Measurements from ENCODE around the gene ADAM19.

ADAM19 gene, protein sequence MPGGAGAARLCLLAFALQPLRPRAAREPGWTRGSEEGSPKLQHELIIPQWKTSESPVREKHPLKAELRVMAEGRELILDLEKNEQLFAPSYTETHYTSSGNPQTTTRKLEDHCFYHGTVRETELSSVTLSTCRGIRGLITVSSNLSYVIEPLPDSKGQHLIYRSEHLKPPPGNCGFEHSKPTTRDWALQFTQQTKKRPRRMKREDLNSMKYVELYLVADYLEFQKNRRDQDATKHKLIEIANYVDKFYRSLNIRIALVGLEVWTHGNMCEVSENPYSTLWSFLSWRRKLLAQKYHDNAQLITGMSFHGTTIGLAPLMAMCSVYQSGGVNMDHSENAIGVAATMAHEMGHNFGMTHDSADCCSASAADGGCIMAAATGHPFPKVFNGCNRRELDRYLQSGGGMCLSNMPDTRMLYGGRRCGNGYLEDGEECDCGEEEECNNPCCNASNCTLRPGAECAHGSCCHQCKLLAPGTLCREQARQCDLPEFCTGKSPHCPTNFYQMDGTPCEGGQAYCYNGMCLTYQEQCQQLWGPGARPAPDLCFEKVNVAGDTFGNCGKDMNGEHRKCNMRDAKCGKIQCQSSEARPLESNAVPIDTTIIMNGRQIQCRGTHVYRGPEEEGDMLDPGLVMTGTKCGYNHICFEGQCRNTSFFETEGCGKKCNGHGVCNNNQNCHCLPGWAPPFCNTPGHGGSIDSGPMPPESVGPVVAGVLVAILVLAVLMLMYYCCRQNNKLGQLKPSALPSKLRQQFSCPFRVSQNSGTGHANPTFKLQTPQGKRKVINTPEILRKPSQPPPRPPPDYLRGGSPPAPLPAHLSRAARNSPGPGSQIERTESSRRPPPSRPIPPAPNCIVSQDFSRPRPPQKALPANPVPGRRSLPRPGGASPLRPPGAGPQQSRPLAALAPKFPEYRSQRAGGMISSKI

DNA sequence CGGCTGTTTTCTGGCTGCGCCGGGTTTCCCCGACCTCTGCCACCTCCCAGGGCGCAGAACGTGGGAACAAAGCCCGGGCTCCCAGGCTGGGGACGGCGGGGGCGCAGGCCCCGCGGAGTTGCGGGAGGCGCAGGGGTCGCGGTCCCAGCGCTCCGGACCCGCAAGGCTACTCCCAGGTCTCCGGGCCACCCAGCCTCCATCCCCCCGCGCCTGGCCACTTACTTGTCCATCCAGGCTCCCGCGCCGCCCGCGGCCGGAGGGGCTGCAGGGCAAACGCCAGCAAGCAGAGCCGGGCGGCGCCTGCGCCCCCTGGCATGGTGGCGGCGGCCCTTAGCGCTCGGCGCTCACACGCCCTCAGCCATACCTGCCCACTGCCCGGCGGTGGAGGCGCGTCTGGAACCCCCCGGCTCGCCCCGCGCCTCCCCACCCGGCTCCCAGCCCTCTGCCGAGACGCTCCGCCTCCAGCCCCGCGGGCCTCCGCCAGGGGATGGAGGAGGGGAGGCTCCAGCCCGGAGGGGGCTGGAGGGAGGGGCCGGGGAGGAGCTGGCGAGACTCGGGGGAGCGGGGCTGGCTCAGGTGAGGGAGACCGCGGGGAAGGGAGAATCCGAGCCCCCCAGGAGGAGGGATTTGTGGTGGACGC is at the start of gene ADAM19:
Gene ADAM19 (minus strand): TSS at position 395 of the 640 bp plus-strand sequence. CDS start 79 bp downstream, at position 316.
- H3K9ac ChIP-seq (ENCODE audit: low read depth, low read length), result peak within 1 kb of the TSS; percentile 61; the same call in 1 of the 2 replicates
- no peaks in the 10 kb centered on the region for H3K36me3 ChIP-seq (ENCODE audit: control insufficient read depth, insufficient read depth, low read length)
- H3K27me3 ChIP-seq (ENCODE audit: control insufficient read depth, insufficient read depth, low read length), result peaks cover 26% of the 10 kb centered on the region
- H3K27ac ChIP-seq (ENCODE audit: low read depth, low read length), result peak within 1 kb of the TSS; percentile 60
- no peaks in the 10 kb centered on the region for H3K9me3 ChIP-seq (ENCODE audit: control insufficient read depth, insufficient read depth, low read length)
- H3K4me3 ChIP-seq (ENCODE audit: low read depth, low read length), result peak within 1 kb of the TSS; percentile 86
- peaks cover 23% of the 10 kb centered on the region for H3K4me1 ChIP-seq (ENCODE audit: control insufficient read depth, insufficient read depth, low read length)

DNA sequence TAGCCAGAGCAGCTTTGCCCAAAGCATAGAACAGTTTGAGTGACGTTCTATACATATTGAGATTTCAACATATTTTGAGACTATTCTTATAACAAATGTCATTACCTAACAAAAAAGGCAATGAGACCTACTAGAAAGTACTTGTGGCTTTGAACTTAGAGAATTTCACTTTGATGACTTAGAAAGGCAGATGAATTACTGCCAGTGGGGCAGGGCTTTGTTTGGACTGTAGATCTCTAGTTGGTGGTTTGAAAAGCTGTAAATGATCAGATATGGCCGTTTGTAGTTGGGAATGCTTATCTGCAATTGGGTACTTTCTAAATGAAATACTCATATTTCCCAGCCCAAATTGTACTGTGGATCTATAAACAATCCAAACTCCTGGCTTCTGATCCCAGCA is 48.6 kb upstream of the ADAM19 start:
- H3K4me3 ChIP-seq (ENCODE audit: low read depth, low read length), result no peak overlapping the region
- no peaks in the 10 kb centered on the region for H3K36me3 ChIP-seq (ENCODE audit: control insufficient read depth, insufficient read depth, low read length)
- no peaks in the 10 kb centered on the region for H3K4me1 ChIP-seq (ENCODE audit: control insufficient read depth, insufficient read depth, low read length)
- no peaks in the 10 kb centered on the region for H3K9me3 ChIP-seq (ENCODE audit: control insufficient read depth, insufficient read depth, low read length)
- no peaks in the 10 kb centered on the region for H3K27me3 ChIP-seq (ENCODE audit: control insufficient read depth, insufficient read depth, low read length)
- no peak overlapping the region for H3K9ac ChIP-seq (ENCODE audit: low read depth, low read length)
- no peak overlapping the region for H3K27ac ChIP-seq (ENCODE audit: low read depth, low read length)

DNA sequence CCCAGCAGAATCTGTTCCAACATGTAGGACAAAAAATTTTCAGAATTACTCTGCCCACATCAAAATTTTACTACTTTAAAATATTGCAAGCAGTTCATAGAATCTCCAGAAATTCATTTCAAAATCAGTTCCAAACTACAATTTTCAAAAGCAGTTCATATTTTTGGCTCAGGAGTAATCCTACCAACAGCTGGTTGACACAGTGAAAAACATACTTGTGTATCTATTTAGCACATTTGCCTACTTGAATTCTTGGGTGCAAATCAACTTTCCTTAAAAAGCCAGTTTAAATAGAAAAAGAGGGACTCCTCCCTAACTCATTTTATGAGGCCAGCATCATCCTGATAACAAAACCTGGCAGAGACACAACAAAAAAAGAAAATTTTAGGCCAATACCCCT is 45.2 kb upstream of the ADAM19 start:
- Histone ChIP-seq H3K9me3 (ENCODE audit: control insufficient read depth, insufficient read depth, low read length) (no peaks in the 10 kb centered on the region), H3K36me3 (ENCODE audit: control insufficient read depth, insufficient read depth, low read length) (no peaks in the 10 kb centered on the region), H3K9ac (ENCODE audit: low read depth, low read length) (no peak overlapping the region), H3K4me3 (ENCODE audit: low read depth, low read length) (no peak overlapping the region), H3K27me3 (ENCODE audit: control insufficient read depth, insufficient read depth, low read length) (no peaks in the 10 kb centered on the region), H3K4me1 (ENCODE audit: control insufficient read depth, insufficient read depth, low read length) (no peaks in the 10 kb centered on the region), H3K27ac (ENCODE audit: low read depth, low read length) (no peak overlapping the region)

DNA sequence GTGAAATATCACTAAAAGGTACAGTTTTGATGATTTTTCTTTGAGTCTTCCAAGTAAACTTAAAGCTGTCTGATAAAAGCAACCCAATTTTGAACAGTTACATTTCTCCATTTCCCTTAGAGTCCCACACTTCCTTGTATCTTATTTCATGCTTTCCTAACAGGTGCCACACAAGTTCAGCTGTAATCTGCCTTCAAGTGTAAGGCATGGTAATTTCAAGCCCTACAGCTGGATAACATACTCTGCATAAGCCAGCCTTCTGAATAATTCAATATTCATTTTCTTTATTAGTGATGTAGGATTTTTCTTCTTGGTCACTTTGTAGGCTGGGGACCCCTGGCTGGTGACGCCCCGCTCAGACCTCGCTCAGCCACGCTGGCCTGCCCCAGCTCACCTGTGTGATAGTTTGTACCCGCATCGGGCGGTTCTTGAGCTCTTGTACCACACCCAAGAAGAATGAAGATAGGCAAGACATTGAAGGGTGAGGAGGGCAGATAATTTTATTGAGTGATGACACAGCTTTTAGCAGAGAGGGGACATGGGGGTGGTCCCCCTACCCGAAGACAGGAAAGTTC is 42.7 kb upstream of the ADAM19 start:
- no peaks in the 10 kb centered on the region for H3K36me3 ChIP-seq (ENCODE audit: control insufficient read depth, insufficient read depth, low read length)
- no peak overlapping the region for H3K9ac ChIP-seq (ENCODE audit: low read depth, low read length)

DNA sequence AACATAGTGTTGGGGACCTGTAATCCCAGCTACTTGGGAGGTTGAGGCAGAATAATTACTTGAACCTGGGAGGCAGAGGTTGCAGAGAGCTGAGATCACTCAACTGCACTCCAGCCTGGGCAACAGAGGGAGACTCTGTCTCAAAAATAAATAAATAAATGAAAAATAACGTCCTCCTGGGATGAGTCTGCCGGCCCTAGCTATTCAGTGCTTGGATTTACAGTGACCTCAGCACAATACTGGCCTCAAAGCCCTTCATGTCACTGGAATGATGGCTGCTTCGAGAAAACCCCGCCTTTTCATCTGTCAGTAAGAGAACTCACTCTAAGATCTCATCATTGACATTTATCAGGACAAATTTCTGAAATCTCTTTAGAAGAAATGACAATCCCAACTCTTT is 41.2 kb upstream of the ADAM19 start:
- no peak overlapping the region for H3K4me3 ChIP-seq (ENCODE audit: low read depth, low read length)
- no peak overlapping the region for H3K27ac ChIP-seq (ENCODE audit: low read depth, low read length)
- no peaks in the 10 kb centered on the region for H3K36me3 ChIP-seq (ENCODE audit: control insufficient read depth, insufficient read depth, low read length)

More for the DNA sequence above, 42.7 kb upstream of the ADAM19 start:
- no peak overlapping the region for H3K27ac ChIP-seq (ENCODE audit: low read depth, low read length)
- H3K9me3 ChIP-seq (ENCODE audit: control insufficient read depth, insufficient read depth, low read length), result no peaks in the 10 kb centered on the region
- no peaks in the 10 kb centered on the region for H3K27me3 ChIP-seq (ENCODE audit: control insufficient read depth, insufficient read depth, low read length)
- no peak overlapping the region for H3K4me3 ChIP-seq (ENCODE audit: low read depth, low read length)
- H3K4me1 ChIP-seq (ENCODE audit: control insufficient read depth, insufficient read depth, low read length), result no peaks in the 10 kb centered on the region

DNA sequence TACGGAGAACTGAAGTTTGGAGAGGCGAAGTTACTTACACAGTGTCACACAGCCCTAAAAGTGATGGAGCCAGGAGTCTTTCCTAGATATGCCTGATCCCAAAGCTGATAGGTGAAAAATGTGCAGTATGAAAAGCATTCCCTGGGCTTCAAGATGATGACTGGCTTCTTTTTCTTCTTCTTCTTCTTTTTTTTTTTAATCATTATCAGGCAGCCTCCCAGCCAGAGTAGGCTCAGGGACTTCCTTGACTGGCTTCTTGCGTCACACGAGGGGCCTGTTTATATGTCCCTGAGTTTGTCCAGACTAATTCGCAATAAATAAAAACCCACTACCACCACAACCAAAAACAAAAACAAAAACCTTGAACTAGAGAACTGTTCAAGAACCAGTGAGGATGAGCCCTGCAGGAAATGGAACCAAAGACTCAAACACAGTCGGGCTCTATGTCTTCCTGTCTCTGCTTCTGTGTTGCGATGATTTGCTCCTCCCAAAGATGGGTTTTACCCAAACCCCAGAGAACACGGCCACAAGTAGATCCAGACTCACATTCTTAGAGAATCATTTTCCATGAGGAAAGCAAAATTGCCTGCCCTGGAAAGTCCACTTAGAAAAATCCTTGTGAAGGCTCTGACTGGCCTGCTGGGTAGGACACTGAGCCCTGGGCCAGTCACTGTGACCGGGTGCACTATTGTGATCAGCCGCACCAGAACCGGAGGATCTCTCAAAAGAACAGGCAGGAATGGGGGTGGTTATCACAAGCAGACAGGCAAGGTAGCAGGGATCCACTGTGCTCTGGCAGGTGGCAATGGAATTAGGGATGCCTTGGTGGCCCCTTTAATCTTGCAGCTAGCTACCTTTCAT is 38.0 kb upstream of the ADAM19 start:
- H3K27me3 ChIP-seq (ENCODE audit: control insufficient read depth, insufficient read depth, low read length), result no peaks in the 10 kb centered on the region
- no peaks in the 10 kb centered on the region for H3K4me1 ChIP-seq (ENCODE audit: control insufficient read depth, insufficient read depth, low read length)
- H3K9ac ChIP-seq (ENCODE audit: low read depth, low read length), result no peak overlapping the region
- H3K36me3 ChIP-seq (ENCODE audit: control insufficient read depth, insufficient read depth, low read length), result no peaks in the 10 kb centered on the region
- H3K4me3 ChIP-seq (ENCODE audit: low read depth, low read length), result no peak overlapping the region
- no peak overlapping the region for H3K27ac ChIP-seq (ENCODE audit: low read depth, low read length)
- no peaks in the 10 kb centered on the region for H3K9me3 ChIP-seq (ENCODE audit: control insufficient read depth, insufficient read depth, low read length)

More for the DNA sequence above, 41.2 kb upstream of the ADAM19 start:
- Histone ChIP-seq H3K27me3 (ENCODE audit: control insufficient read depth, insufficient read depth, low read length) (no peaks in the 10 kb centered on the region), H3K4me1 (ENCODE audit: control insufficient read depth, insufficient read depth, low read length) (no peaks in the 10 kb centered on the region), H3K9me3 (ENCODE audit: control insufficient read depth, insufficient read depth, low read length) (no peaks in the 10 kb centered on the region), H3K9ac (ENCODE audit: low read depth, low read length) (no peak overlapping the region)

DNA sequence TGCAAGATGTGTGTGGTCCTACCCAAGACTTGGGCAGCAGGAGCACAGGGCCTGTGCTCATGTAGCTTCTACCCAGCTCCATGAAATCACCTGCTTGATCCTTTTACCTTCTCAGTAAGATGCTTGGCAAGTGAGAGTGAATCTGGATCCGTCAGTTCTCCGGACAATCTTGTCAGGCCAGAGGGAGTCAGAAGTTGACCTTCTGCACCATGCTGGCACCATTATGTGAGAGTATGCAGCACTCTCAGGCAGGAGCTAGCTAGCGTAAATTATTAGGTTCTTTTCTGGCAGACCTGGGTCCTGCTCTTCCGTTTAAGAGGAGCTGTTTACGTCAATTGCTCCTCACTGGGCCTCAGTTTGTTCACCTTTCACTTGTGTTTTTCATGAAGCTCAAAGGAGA is 37.0 kb upstream of the ADAM19 start:
- Histone ChIP-seq H3K9ac (ENCODE audit: low read depth, low read length) (no peak overlapping the region), H3K4me1 (ENCODE audit: control insufficient read depth, insufficient read depth, low read length) (no peaks in the 10 kb centered on the region), H3K27ac (ENCODE audit: low read depth, low read length) (no peak overlapping the region), H3K36me3 (ENCODE audit: control insufficient read depth, insufficient read depth, low read length) (no peaks in the 10 kb centered on the region), H3K4me3 (ENCODE audit: low read depth, low read length) (no peak overlapping the region), H3K27me3 (ENCODE audit: control insufficient read depth, insufficient read depth, low read length) (no peaks in the 10 kb centered on the region), H3K9me3 (ENCODE audit: control insufficient read depth, insufficient read depth, low read length) (no peaks in the 10 kb centered on the region)

DNA sequence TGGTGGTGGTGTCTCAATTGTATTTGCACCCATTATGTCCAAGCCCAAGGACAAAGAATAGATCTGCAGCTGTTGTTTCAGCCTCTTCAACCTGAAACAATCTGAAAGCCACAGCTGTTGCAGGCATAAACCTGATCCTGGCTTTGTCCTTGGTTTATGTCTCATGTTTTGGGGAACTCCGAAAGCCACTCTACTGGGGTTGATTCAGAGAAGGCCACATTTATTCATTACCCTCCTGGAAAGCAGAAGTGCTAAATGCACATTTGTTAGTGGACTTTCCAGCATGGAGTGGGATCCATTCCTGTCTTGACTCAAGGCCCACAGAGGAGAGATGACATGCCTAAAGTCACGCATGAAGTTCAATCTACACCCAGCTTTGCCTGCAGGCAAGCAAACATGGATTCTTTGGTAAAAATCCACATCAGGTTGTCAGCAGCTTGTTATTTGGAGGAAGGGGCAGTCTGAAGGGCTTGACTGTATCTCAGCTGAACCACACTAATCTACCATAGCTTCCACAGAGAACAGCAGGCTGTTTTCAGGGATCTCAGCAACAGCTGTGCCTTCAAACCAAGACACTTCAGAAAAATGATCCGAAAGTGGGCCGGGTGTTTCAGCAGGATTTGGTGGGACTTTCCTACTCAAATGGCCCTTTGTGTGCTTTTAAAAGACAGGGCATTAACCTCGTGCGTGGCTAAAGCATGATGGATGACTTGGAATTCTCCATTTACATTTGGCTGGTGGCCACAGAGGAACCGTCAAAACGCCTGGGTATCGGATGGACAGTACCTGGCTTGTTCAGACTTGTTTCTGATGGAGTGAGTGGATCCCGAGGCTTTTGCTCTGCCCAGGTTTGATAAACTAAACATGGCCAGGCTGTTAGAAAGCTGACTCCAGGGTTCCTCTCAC is 36.2 kb upstream of the ADAM19 start:
- Histone ChIP-seq H3K27me3 (ENCODE audit: control insufficient read depth, insufficient read depth, low read length) (no peaks in the 10 kb centered on the region), H3K27ac (ENCODE audit: low read depth, low read length) (no peak overlapping the region), H3K4me1 (ENCODE audit: control insufficient read depth, insufficient read depth, low read length) (no peaks in the 10 kb centered on the region), H3K9ac (ENCODE audit: low read depth, low read length) (no peak overlapping the region), H3K36me3 (ENCODE audit: control insufficient read depth, insufficient read depth, low read length) (no peaks in the 10 kb centered on the region), H3K4me3 (ENCODE audit: low read depth, low read length) (no peak overlapping the region), H3K9me3 (ENCODE audit: control insufficient read depth, insufficient read depth, low read length) (no peaks in the 10 kb centered on the region)

DNA sequence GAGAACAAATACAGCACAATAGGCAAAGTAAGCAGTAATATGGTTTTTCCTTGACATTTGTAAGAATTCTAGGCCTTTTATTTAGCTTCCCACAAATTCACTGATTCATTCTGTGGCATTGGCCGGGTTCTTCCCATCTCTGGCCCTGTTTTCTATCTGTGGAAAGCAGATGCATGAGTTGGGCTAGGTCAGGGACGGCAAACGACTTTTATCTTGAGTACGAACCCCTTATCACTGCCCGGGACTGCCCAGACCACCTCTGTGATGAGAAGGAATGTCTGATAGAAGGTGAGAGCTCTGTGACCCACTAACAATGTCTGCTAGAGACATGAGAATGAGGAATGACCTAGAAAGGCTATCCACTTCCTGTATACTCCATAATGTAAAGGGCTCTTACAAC is 35.4 kb upstream of the ADAM19 start:
- no peak overlapping the region for H3K9ac ChIP-seq (ENCODE audit: low read depth, low read length)
- no peaks in the 10 kb centered on the region for H3K27me3 ChIP-seq (ENCODE audit: control insufficient read depth, insufficient read depth, low read length)
- H3K9me3 ChIP-seq (ENCODE audit: control insufficient read depth, insufficient read depth, low read length), result no peaks in the 10 kb centered on the region
- H3K36me3 ChIP-seq (ENCODE audit: control insufficient read depth, insufficient read depth, low read length), result no peaks in the 10 kb centered on the region
- no peak overlapping the region for H3K4me3 ChIP-seq (ENCODE audit: low read depth, low read length)
- H3K4me1 ChIP-seq (ENCODE audit: control insufficient read depth, insufficient read depth, low read length), result no peaks in the 10 kb centered on the region
- no peak overlapping the region for H3K27ac ChIP-seq (ENCODE audit: low read depth, low read length)
